Stimulated activated CD8-positive, alpha-beta memory T cell treated with anti-CD3 and anti-CD28 coated beads, Interleukin-2, amount 100 ng/mL, for 1 hour (primary cell): ENCODE measurements around the gene PCIF1.
"Not testable (repeated sequence)": the region's sequence is repeated elsewhere in the genome, so short reads cannot be mapped to it uniquely, and the experiment has no call there.

Experiments used
- DNase-seq, 2 donors: peaks; one replicate each; pipeline ENCODE4 v3.0.0-alpha.2; 2020; ENCODE audit warnings: low read depth in 2 of 2

The PCIF1 gene

GRCh38 chr20:45947110-45947866, 12.8 kb downstream of the PCIF1 start:
- no peak for DNase-seq

GRCh38 chr20:45948261-45948733, 13.8 kb downstream of the PCIF1 start:
- DNase-seq = no peak

GRCh38 chr20:45948742-45949541, 14.5 kb downstream of the PCIF1 start:
- no peak for DNase-seq

- no peak for DNase-seq
Observed at GRCh38 chr20:45949542-45950329, 15.3 kb downstream of the PCIF1 start.

- no peak for DNase-seq
Observed at GRCh38 chr20:45950330-45950646, 15.8 kb downstream of the PCIF1 start.

- DNase-seq = no peak
Observed at GRCh38 chr20:45951925-45952834, 17.7 kb downstream of the PCIF1 start.

GRCh38 chr20:45952861-45953260, 18.4 kb downstream of the PCIF1 start:
- no peak for DNase-seq

GRCh38 chr20:45953672-45954071, 19.2 kb downstream of the PCIF1 start:
- no peak for DNase-seq

GRCh38 chr20:45956326-45956725, 21.8 kb downstream of the PCIF1 start:
- not testable (repeated sequence) for DNase-seq

- no peak for DNase-seq
Observed at GRCh38 chr20:45957021-45957941, 22.8 kb downstream of the PCIF1 start.

GRCh38 chr20:45958593-45958992, 24.1 kb downstream of the PCIF1 start:
- DNase-seq = no peak

GRCh38 chr20:45959126-45959525, 24.6 kb downstream of the PCIF1 start:
- no peak for DNase-seq

GRCh38 chr20:45959956-45960630, 25.6 kb downstream of the PCIF1 start:
- DNase-seq = no peak

GRCh38 chr20:45962031-45962755, 27.7 kb downstream of the PCIF1 start:
- no peak for DNase-seq

GRCh38 chr20:45963059-45964005, 28.8 kb downstream of the PCIF1 start:
- DNase-seq = no peak

GRCh38 chr20:45964006-45964400, 29.5 kb downstream of the PCIF1 start:
- DNase-seq = no peak

- DNase-seq = no peak
Observed at GRCh38 chr20:45965169-45966002, 30.9 kb downstream of the PCIF1 start.
